ENCODE measurements around the gene LDLRAD1.
A peak's percentile ranks its signal among the peaks of the same experiment; 100 is the strongest.

LDLRAD1 gene

DNA sequence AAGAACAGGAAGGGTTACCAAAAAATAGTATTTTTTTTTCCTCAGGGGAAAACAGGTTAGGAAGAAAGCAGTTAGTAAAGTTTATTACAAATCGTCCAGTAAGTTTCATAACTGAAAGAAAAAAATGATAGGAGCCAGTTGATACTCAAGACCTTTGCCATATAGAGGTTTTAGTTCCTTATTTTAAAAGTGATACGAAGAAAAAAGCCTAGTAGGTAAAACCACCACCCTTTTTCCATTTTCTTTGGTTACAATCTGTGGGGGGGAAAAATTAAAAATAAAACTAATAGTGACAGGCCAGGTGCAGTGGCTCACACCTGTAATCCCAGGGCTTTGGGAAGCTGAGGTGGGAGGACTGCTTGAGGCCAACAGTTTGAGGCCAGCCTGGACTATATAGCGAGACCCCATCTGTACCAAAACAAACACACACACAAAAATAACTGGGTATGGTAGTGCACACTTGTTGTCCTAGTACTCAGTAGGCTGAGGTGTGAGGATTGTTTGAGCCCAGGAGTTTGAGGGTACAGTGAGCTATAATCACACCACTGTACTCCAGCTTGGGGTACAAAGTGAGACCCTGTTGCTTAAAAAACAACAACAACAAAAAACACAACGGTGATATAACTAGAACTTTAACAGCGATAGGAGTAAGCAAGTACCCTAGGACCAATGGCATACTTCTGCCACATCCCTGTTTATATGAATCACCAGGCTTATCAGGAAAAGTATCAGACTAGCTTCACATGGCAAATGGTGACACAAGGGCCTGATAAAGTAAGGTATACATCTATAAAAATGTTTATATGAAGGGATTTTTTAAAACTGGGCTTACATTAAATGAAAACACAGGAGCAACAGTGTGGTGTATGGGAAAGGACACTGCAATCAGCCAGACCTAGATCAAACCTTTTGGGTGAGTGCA, 29.7 kb upstream of the LDLRAD1 start:
- H3K36me3 ChIP-seq (ENCODE audit: control insufficient read depth in 2 of 2, insufficient read depth in 1 of 2, low read length in 2 of 2) = peaks cover 4 to 5% of the 10 kb centered on the region in 2 experiments
- ChIA-PET CTCF (interaction anchor here (0.6 to 2.0 kb wide), 5 partner anchors 98 to 745 kb away, joined by 3 to 7 read pairs (median 3); no protein-coding TSS in a partner anchor), POLR2A (interaction anchor here (1.2 kb wide), 1 partner anchor 1205 kb away, joined by 3 read pairs; the partner anchor contains the start of gene ZYG11A)
- no peaks in the 10 kb centered on the region for H3K9me3 ChIP-seq (ENCODE audit: control insufficient read depth, insufficient read depth, low read depth, low read length)
- H3K27ac ChIP-seq (ENCODE audit: extremely low read depth, low read depth, low read length) = no peak overlapping the region
- H3K4me3 ChIP-seq (ENCODE audit: low read depth, low read length) = no peak overlapping the region
- TF ChIP-seq SCRT2 (tag by site-specific recombination; IDR thresholded peaks at IDR 0.05) = peak; percentile 43
- TF ChIP-seq SCRT1 (tag by site-specific recombination; IDR thresholded peaks at IDR 0.05; ENCODE audit: borderline replicate concordance) = 0 out of 2 replicates have a peak, but pooled peaks have one; percentile 22
- TF ChIP-seq ZNF223 (tag by site-specific recombination; IDR thresholded peaks at IDR 0.05) = no peak
- peak; percentile 99 for TF ChIP-seq ZNF2 (tag by site-specific recombination; IDR thresholded peaks at IDR 0.05)
- H3K4me1 ChIP-seq (ENCODE audit: control insufficient read depth, insufficient read depth, low read length) = peaks cover 15% of the 10 kb centered on the region

DNA sequence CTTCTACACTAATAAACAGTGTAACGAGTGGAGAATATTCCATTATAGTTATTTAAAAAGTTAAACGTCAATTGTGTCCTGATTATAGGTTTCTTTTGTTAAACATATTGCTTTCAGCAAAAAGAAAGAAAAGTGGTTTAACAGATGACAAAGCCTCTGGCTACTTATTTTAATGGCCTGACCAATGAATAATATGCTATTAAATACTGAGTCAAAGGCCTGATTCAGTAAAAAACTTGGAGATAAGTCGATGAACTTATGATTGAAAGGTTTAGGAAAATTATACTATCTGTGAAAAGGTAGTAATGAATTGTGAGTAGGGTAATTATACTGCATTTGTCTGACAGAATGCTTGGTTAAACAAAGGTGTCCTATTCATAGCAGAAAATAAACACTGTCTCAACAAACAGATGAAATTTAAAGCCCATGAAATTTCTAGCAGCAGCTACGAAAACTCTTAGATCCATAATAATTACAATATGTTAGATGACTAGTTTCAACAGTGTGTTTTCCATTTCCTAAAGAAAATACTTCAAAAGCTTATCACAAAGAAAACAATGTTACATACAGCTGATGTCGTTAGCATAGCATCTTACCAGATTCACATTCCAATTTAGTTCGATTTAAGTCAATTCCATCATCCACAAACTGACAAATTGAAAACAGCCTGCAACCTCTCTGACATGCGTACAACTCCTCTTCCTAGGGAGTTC, 28.8 kb upstream of the LDLRAD1 start:
- POLR2A ChIA-PET = no interaction called here
- Histone ChIP-seq H3K9me3 (ENCODE audit: control insufficient read depth, insufficient read depth, low read depth, low read length) (no peaks in the 10 kb centered on the region), H3K36me3 (ENCODE audit: control insufficient read depth in 2 of 2, insufficient read depth in 1 of 2, low read length in 2 of 2) (peaks cover 7 to 14% of the 10 kb centered on the region in 2 experiments), H3K4me1 (ENCODE audit: control insufficient read depth, insufficient read depth, low read length) (peaks cover 15% of the 10 kb centered on the region), H3K4me3 (ENCODE audit: low read depth, low read length) (no peak overlapping the region), H3K27ac (ENCODE audit: extremely low read depth, low read depth, low read length) (no peak overlapping the region)
- TF ChIP-seq ZNF146 (tag by site-specific recombination; IDR thresholded peaks at IDR 0.05) (peak; percentile 78), ZNF366 (tag by site-specific recombination; conservative IDR thresholded peaks at IDR 0.05) (peak; percentile 43; the same call in 1 of the 2 replicates), KLF10 (tag by site-specific recombination; IDR thresholded peaks at IDR 0.05) (0 out of 2 replicates have a peak, but pooled peaks have one; percentile 24), ZNF335 (tag by site-specific recombination; conservative IDR thresholded peaks at IDR 0.05) (0 out of 2 replicates have a peak, but pooled peaks have one; percentile 18), FEZF1 (tag by site-specific recombination; IDR thresholded peaks at IDR 0.05) (peak; percentile 40), ZXDB (tag by site-specific recombination; IDR thresholded peaks at IDR 0.05) (peak; percentile 60), ZNF510 (tag by site-specific recombination; IDR thresholded peaks at IDR 0.05; ENCODE audit: insufficient replicate concordance) (no peak), SP7 (tag by site-specific recombination; IDR thresholded peaks at IDR 0.05) (peak; percentile 97), ZNF843 (tag by site-specific recombination; IDR thresholded peaks at IDR 0.05) (no peak), ZBTB17 (tag by site-specific recombination; IDR thresholded peaks at IDR 0.05) (peak; percentile 14; the same call in 1 of the 2 replicates), ZEB2 (tag by site-specific recombination; IDR thresholded peaks at IDR 0.05) (0 out of 2 replicates have a peak, but pooled peaks have one; percentile 30), ZNF157 (tag by site-specific recombination; IDR thresholded peaks at IDR 0.05) (no peak), ZNF629 (tag by site-specific recombination; IDR thresholded peaks at IDR 0.05) (peak; percentile 47; the same call in 1 of the 2 replicates), OSR2 (tag by site-specific recombination; IDR thresholded peaks at IDR 0.05) (peak; percentile 76), SP2 (tag by site-specific recombination; IDR thresholded peaks at IDR 0.05) (no peak)
- TF ChIP-seq, protein P1, sequence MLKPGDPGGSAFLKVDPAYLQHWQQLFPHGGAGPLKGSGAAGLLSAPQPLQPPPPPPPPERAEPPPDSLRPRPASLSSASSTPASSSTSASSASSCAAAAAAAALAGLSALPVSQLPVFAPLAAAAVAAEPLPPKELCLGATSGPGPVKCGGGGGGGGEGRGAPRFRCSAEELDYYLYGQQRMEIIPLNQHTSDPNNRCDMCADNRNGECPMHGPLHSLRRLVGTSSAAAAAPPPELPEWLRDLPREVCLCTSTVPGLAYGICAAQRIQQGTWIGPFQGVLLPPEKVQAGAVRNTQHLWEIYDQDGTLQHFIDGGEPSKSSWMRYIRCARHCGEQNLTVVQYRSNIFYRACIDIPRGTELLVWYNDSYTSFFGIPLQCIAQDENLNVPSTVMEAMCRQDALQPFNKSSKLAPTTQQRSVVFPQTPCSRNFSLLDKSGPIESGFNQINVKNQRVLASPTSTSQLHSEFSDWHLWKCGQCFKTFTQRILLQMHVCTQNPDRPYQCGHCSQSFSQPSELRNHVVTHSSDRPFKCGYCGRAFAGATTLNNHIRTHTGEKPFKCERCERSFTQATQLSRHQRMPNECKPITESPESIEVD (tag by site-specific recombination; IDR thresholded peaks at IDR 0.05) = peak; percentile 89
- TF ChIP-seq, protein P2, sequence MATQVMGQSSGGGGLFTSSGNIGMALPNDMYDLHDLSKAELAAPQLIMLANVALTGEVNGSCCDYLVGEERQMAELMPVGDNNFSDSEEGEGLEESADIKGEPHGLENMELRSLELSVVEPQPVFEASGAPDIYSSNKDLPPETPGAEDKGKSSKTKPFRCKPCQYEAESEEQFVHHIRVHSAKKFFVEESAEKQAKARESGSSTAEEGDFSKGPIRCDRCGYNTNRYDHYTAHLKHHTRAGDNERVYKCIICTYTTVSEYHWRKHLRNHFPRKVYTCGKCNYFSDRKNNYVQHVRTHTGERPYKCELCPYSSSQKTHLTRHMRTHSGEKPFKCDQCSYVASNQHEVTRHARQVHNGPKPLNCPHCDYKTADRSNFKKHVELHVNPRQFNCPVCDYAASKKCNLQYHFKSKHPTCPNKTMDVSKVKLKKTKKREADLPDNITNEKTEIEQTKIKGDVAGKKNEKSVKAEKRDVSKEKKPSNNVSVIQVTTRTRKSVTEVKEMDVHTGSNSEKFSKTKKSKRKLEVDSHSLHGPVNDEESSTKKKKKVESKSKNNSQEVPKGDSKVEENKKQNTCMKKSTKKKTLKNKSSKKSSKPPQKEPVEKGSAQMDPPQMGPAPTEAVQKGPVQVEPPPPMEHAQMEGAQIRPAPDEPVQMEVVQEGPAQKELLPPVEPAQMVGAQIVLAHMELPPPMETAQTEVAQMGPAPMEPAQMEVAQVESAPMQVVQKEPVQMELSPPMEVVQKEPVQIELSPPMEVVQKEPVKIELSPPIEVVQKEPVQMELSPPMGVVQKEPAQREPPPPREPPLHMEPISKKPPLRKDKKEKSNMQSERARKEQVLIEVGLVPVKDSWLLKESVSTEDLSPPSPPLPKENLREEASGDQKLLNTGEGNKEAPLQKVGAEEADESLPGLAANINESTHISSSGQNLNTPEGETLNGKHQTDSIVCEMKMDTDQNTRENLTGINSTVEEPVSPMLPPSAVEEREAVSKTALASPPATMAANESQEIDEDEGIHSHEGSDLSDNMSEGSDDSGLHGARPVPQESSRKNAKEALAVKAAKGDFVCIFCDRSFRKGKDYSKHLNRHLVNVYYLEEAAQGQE (tag by site-specific recombination; IDR thresholded peaks at IDR 0.05) = no peak
- TF ChIP-seq, protein P3, sequence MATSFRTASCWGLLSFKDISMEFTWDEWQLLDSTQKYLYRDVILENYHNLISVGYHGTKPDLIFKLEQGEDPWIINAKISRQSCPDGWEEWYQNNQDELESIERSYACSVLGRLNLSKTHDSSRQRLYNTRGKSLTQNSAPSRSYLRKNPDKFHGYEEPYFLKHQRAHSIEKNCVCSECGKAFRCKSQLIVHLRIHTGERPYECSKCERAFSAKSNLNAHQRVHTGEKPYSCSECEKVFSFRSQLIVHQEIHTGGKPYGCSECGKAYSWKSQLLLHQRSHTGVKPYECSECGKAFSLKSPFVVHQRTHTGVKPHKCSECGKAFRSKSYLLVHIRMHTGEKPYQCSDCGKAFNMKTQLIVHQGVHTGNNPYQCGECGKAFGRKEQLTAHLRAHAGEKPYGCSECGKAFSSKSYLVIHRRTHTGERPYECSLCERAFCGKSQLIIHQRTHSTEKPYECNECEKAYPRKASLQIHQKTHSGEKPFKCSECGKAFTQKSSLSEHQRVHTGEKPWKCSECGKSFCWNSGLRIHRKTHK (tag by site-specific recombination; IDR thresholded peaks at IDR 0.05) = no peak
- TF ChIP-seq, protein P4, sequence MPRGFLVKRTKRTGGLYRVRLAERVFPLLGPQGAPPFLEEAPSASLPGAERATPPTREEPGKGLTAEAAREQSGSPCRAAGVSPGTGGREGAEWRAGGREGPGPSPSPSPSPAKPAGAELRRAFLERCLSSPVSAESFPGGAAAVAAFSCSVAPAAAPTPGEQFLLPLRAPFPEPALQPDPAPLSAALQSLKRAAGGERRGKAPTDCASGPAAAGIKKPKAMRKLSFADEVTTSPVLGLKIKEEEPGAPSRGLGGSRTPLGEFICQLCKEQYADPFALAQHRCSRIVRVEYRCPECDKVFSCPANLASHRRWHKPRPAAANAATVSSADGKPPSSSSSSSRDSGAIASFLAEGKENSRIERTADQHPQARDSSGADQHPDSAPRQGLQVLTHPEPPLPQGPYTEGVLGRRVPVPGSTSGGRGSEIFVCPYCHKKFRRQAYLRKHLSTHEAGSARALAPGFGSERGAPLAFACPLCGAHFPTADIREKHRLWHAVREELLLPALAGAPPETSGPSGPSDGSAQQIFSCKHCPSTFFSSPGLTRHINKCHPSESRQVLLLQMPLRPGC (tag by site-specific recombination; IDR thresholded peaks at IDR 0.05) = peak; percentile 52; the same call in 1 of the 2 replicates
- CTCF ChIA-PET = no interaction called here

All from HEK293 (cell line).